Stimulated activated CD4-positive, alpha-beta T cell treated with anti-CD3 and anti-CD28 coated beads, Interleukin-12 subunit alpha, Interleukin-12 subunit beta, amount 100 ng/mL, for 48 hours (primary cell): ENCODE results near the gene BOLA3.
"Not testable (repeated sequence)": the region's sequence is repeated elsewhere in the genome, so short reads cannot be mapped to it uniquely, and the experiment has no call there.

Source experiments
- DNase-seq, 3 donors: peaks; one replicate each; pipeline ENCODE4 v3.0.0-alpha.2; 2020; ENCODE audit warnings: low read depth in 2 of 3, low spot score in 1 of 3

BOLA3 gene

DNA sequence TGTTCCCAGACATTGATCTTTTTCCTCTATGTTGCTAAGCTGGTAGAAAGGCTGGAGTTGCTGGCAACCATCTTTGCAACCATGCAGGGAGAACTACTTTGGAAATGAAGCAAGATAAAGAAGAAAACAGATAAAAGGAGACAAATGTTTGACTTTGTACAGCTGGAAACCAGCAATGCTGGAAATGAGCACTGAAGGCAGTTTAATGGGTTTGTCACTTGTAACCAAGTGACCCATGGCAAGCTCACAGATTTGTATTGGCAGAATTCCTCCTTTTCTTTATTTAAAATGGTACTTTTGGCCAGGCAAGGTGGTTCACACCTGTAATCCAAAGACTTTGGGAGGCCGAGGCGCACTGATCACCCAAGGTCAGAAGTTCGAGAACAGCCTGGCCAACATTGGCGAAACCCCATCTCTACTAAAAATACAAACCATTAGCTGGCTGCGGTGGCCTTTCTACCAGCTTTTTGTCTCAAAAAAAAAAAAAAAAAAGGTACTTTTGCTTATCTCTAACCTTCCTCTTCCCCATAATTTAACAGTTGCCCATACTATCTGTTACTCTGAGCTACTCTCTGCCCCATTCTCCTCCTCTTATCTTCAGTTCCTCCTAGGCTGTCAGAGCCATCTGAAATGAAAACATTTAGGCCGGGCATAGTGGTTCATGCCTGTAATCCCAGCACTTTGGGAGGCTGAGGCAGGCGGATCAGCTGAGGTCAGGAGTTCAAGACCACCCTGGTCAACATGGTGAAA, 2.0 kb upstream of the BOLA3 start:
- no peak for DNase-seq

DNA sequence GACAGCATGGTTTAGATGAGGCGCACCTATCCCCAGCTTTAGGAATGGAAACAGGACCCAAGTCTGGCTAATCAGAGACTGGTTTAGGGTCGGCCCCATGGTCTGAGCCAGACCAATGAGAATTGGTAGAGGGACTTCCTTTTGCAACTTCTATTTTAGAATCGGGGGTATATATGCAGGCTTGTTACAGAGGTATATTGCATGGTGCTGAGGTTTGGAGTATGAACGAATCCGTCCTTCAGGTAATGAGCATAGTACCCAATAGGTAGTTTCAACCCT, 1.5 kb upstream of the BOLA3 start:
- no peak for DNase-seq

DNA sequence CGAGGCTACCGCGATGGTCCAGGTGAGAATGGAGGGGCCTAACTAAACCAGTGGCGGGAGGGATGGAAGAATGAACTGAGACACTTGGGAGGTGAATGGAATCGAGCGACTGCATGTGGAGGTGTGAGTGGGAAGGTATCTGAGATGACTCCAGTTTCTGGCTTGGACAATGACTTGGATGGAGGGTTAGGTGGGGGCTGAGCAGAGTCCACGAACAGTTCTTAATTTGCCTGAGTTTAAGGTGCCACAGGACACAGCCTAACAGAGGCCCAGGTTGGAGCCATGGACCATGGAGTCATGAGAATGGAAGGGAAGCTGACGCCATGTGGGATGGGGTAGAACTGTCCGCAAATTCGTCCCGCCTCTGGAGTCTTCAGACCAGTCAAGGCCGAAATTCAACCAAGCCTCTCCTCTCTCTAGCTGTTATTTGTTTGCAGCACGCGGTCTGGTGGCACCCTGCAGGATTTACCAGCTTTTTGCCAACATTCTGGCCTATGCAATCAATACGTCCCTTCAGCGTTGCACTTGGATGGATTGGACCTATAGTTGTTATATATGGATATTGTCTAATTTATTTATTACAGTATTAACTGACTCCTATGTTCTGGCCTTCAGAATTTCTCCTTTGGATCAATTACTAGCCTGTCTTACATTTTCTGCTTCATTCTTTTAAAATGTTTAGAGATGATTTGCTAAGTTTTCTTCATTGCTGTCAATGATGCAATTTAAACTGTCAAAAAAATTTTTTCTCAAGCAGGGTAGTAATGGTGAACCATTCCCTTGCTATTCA, 940 bp upstream of the BOLA3 start:
- DNase-seq = peak in 1 of 3 donors; percentile 3

DNA sequence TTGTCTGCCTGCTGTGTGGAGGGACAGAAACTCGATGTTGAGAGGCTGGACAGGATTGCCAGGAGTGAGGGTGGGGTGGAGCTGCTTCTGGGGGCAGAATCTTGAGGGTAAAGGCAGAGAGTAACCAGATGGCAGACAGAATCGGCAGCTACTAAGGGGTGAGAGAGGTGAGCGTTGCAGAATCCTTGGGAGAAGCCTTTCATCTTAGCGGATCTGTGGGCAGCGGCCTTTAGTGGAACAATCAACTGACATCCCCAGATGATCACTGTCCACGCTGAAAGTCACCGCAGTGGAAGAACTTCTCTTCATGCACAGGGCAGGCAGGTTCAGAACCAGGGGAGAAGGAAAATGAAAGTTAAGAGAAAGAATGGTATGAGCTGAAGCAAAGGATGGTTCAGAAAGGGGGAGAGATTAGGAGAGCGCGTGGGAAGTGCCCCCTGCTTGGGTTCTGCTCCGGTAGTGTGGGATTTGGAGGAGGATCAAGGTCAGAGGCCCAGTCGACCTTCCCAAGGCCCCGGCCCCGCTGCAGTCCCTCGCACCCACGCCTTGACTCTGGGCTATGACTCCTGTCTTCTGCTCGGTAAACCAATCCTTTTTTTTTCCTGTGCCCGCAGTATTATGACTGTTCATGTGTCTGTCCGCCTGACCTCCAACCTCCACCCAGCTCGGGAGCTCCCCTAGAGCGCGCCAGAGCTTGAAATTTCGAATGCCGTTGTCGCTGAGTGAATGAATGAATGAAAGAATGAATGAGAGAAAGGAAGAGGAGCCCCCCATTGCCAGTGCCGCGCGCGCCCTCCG, 584 bp downstream of the BOLA3 start:
- peak; percentile 36 to 43 (median 39) for DNase-seq

DNA sequence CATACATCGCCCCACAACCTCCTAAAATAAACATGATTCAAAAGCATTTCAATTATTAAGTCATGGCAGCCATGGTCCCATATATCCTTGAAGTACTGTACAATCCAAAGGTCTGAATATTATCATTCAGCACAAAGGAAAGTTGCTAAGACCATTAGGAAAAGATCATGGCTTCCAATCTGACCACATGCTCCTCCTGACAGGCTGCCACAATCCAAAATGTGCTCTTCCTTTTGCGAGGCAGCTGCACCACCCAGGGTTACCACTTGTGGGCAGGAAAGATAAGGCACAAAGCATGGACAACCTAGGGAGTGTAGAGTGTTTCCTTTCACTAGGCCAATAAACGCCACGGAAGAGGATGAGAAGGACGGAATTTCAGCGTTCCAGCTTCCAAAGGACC, 5.4 kb downstream of the BOLA3 start:
- no peak for DNase-seq

DNA sequence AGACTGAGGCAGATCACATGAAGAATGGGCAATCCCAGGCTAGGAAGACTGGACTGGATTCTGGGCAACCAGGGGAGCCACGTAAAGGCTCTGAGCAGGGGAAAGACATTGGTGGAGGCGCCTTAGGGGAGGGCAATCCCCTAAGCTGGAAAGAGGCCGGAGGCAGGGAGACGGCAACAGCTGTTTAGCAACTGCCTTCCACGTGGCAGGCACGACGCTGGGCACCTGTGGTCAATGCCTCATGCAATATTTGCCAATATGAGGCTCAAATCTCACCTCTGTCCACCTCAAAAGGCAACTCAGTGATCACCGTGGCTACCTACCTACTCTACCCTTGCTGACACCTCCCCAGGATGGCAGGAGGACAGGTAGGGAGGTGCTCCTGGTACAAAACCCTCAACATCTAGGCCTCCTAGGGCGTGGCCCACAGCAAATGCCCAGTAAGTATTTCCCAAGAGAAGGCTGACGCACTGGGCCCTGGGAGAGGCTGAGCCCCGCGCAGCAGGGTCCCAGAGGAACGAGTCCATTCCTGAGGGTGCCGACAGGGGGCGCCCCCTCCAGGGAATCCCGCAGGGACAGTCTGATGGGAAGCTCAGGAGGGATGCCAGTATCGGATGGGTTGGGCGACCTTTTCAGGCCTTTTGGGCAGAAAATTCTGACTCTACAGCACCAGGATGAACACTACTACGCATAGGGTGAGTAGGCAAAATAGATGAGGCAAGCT, 8.9 kb downstream of the BOLA3 start:
- DNase-seq = no peak

DNA sequence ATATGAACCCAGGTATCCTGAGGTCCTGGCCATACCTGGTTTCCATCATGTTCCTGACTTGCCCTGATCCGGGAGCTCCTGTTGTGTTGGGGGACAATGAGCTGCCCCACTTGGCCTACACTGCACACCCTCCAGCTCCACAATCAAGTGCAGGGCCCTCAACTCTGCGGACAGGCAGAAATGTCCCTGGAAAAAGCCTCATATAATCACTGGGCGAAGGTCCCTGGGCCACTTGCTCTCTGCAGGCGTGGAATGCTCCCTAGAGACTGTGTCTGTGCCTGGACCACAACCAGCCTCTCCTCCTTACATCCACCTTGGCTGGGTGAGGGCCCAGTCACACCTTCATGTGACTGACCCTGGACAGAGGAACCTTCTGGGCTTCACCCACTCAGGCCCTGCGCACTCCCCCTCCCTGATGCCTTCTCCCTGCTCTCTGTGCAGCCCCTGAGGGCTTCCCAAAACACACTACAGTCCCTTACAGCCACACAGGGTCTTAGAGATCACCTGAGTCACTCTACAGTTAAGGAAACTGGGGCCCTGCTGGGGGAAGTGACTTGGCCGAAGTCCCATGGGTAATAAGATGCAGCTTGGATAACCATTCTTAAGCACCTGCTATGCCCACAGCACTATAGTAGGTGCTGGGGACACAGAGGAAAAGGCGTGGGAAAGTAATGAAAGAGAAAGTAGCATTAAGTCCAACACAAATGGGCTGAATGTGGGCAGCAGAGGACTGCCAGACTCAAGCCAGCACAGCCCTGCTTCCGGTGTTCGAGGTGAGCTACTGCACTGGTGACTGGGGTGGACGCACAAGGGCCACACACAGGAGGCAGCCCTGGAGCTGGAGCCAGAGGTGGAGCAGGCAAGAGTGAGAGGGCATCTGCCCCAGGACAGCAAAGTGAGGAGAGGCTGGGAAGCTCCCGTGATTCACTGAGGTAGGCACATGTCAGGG, 9.8 kb downstream of the BOLA3 start:
- no peak for DNase-seq

DNA sequence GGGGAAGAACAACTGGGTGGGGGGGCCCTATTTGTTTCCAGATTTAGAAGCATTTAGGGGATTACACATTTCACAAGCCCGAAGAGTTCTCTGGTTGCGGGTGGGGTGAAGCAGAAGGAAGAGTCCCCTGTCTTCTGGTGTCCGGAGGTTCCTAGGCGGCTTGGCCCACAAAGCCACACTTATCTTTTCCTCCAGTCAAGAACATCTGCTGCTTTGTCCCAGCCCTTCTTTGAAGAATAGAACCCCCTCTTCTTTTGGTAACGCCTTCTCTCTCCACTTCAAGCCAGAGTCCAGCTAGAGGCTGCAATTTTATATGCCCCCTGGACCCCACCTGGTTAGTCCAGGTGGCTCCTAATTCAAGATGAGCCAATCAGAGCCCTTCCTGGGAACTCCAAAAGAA, 15.8 kb downstream of the BOLA3 start:
- no peak for DNase-seq

DNA sequence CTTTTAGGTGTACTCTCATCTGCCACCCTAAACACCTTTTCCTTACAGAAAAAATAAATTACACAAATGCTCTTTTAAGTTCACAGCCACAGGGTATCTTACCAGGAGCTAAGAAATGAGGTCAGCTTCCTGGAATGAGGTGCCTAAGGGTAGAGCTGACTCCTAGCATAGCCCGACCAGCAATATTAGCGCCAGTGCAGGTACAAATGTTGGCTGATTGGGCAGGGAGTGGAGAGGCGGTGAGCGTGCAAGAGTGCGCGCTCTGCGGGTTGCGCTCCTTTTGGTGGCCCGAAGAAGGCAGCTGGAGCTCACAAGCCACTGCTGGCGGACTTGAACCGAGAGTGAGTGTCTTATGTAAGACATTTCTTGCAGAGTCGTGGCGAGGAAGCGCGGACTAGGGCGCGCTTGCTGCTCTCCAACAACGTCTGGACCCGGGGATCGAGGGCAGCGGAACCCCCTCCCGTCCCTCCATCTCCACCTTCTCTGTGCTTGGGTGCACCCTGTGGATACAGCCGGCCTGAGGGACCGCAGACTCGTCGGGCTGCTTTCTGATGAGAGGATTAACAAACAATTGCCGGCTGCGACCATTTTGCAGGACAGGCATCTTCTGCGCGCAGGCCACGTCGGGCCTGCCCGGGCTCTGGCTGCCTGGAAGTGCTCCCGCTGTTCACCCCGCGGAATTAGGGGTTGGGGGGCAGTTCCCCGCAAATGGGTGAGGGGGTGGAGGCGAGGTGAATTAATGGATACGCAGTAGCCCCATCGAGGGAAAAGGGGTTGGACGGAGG, 17.3 kb downstream of the BOLA3 start:
- no peak for DNase-seq

DNA sequence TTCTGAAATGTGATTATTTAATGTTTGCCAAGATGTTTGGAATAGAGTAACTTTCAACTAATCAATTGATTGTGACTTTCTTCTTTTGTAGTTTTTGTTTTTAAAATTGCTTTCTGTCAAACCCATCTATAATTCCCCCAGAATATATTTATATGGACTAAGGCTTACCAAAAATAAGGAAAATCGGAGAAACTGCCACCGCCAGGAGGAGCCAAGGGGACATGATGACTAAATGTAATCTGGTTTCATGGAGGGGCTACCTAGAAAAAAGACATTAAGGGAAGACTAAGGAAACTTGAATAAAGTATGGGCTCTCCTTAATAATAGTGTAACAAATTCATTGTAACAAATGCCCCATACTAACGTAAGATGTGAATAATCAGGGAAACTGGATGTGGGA, 19.5 kb downstream of the BOLA3 start:
- no peak for DNase-seq

DNA sequence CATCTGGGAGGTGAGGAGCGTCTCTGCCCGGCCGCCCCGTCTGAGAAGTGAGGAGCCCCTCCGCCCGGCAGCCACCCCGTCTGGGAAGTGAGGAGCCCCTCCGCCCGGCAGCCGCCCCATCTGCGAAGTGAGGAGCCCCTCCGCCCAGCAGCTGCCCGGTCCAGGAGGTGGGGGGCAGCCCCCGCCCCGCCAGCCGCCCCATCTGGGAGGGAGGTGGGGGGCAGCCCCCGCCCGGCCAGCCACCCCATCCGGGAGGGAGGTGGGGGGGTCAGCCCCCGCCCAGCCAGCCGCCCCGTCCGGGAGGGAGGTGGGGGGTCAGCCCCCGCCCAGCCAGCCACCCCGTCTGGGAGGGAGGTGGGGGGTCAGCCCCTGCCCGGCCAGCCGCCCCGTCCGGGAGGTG, 23.8 kb downstream of the BOLA3 start:
- not testable (repeated sequence) for DNase-seq

DNA sequence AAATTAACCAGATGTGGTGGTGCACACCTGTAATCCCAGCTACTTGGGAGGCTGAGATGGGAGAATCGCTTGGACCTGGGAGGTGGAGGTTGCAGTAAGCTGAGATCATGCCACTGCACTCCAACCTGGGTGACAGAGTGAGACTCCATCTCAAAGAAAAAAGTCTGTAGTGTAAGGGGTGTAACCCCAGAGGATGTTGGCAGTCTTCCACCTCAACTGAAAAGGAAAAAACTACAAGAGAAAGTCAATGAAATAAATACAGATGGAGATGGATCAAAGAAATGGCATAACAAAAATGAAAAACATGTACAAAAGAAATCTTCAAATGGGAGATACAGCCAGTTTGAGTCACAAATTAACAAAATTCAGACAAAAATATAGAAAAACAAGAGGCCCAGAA, 25.9 kb downstream of the BOLA3 start:
- DNase-seq = not testable (repeated sequence)

DNA sequence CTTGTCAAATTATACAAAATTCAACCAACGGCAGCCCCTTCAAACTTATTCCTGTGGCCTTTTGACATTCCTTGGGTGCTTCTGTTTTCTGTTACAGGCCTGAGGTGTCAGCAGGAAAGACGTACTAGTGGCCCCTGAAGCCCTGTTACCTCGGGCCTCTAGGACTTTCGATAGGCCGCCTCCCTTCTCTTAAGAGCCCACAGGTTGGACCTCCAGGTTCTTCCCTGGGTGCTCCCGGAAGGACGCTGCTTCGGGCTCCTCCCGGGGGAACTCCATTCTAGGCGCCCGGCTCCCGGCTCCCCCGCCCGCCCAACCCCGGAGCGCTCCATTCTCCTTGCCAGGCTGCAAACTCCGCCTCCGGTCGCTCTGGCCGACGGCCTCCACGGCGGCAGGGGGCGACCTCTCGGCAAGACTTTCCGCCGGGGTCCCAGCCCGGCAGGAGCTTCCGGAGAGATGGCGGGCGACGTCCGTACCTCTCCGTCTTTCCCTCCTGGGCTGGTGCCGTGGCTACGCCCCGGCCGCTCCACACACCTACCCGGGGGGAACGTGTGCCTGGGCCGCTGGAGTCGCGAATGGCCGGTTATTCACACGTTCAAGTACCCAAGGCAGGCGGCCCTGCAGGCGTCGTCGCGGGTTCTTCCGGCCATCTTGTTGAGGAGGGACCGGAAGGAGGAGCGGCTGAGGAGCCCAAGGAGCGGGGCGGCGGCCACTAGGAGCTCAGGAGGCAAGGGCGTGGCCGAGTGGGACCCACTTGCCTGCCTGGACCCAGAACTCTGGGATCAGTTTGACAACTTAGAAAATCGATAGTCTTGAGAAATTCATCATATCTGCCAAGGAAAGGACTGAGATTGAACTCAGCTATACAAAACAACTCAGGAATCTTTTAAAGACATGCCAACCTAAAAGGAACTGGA, 27.5 kb downstream of the BOLA3 start:
- DNase-seq = peak; percentile 71 to 87 (median 78)

DNA sequence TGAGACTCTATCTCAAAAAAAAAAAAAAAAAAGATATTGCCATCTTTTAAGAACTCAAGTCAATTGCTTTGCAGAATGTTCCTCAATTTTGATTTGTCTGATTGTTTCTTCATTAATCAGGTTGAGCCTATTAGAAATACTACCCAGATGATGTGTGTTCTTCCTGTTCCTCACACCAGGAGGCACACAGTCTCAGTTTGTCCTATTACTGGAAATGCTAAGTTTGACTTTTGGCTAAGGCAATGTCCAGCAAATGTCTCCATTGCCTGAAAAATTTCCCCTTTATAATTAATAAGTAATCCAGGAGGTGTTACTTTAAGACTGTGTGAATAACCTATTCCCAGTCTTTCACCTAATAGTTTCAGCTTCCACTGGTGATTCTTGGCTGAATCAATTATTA, 28.4 kb downstream of the BOLA3 start:
- no peak for DNase-seq

DNA sequence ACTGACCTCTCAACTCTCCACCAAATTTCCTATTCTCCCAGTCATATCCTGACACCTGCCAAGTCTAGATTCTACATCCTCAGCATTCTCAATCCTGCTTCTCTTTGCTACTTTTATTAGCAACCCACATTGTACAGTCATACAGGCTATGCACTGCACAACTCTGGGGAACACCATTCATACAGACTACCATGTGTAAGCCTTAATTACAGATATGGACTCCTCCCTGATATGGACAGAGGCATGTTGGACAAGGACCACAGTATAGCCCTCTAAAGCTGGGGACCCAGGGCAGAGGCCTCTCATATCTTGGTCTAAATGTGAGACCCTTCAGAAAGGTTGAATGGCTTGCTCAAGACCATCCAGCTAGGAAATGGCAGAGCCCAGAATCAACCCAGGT, 36.3 kb downstream of the BOLA3 start:
- no peak for DNase-seq

DNA sequence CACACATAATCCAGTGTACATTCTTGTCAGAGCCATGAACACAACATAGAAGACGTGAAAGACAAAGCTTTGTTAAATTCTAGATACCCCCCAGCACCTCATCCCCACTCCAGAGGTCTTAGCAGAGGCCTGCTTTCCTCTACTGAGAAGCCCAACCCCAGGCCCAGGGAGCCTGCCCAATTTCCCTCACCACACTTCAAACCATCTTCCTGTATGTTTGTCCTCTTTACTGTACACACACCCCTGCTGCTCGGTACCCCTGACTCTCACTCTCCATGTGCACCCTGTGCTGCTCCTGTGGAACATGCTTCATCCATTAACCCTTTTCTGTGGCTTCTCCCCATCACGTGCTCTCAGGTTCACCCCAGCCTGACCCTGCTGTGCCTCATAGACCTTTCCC, 37.2 kb downstream of the BOLA3 start:
- DNase-seq = no peak

DNA sequence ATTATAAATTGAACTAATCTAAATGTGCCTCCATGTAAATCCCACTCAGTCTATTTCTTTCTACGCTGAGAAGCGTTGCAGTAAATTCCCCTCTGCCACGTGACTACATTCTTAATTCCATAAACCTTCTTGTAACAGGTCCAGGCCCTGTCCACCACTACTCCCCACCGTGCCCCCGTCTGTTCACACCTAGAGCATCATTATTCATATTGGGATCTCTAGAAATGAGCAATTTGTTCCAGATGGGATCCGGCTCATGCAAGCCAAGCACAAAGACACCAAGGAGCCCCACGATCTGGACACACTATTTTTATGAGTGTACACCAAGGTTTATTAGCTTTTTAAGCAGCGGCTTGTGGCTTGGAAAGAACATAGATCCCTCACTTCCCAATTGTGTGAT, 38.2 kb downstream of the BOLA3 start:
- no peak for DNase-seq

DNA sequence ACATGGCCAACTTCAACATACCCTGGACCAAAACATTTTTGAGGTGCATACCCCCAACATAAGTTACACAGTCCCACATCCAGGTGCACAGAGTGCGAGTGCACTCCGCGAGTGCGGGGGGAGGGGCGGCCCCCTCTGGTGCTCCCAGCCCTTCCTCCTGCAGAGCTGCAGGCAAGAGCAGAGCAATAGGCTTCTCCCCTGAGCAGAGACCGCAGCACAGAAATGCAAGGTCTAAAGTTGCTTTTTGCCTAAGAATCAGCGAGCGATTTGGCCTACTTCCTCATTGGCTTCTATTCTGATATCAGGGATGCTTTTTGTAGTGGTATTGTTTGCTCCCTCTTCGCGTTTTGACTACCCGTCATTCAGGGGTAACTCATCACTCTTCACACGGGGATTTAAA, 40.6 kb downstream of the BOLA3 start:
- DNase-seq = no peak

DNA sequence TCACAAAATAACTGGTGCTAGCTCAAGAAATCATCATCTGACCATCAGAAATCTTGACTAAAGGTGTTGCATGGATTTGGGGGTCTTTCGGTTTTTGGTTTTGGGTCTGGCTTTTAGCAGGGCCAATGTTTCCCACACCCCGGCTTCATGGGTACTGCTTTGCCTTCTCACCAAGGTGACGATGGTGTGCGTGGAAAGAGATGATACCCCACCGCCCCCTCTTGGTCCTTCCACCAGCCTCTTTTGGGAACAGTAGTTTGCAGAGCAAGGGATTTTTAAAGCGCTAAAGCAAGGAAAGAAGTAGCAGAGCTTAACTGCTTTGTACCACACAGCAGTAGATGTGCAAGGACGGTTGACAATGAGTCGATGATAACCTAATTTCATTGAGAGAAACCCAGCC, 42.3 kb downstream of the BOLA3 start:
- no peak for DNase-seq
